ENCODE measurements around the gene CYP21A2.
"Not testable (repeated sequence)": the region's sequence is repeated elsewhere in the genome, so short reads cannot be mapped to it uniquely, and the experiment has no call there.

The CYP21A2 gene

GRCh38 chr6:32013738-32014137 lies 24.5 kb upstream of the CYP21A2 start:
- POLR2A ChIA-PET (ENCODE audit: low non-redundant PET); H3K27ac ChIP-seq; DNase-seq (ENCODE audit: low spot score); CTCF ChIA-PET: not testable (repeated sequence)

- H3K27ac ChIP-seq; POLR2A ChIA-PET (ENCODE audit: low non-redundant PET); CTCF ChIA-PET; DNase-seq (ENCODE audit: low spot score): not testable (repeated sequence)
Observed at GRCh38 chr6:32014547-32014946, 23.7 kb upstream of the CYP21A2 start, which contains the start of gene C4B. Gene C4B, plus strand, starts transcription at chr6:32014795. Its CDS starts 51 bp downstream, at chr6:32014846.

GRCh38 chr6:32022100-32022499 lies 16.1 kb upstream of the CYP21A2 start:
- H3K27ac ChIP-seq; CTCF ChIA-PET; DNase-seq (ENCODE audit: low spot score); POLR2A ChIA-PET (ENCODE audit: low non-redundant PET): not testable (repeated sequence)

- POLR2A ChIA-PET (ENCODE audit: low non-redundant PET); CTCF ChIA-PET; DNase-seq (ENCODE audit: low spot score); H3K27ac ChIP-seq: not testable (repeated sequence)
Observed at GRCh38 chr6:32028631-32029030, 9.6 kb upstream of the CYP21A2 start.

GRCh38 chr6:32029553-32029952 lies 8.7 kb upstream of the CYP21A2 start:
- H3K27ac ChIP-seq; POLR2A ChIA-PET (ENCODE audit: low non-redundant PET); CTCF ChIA-PET; DNase-seq (ENCODE audit: low spot score): not testable (repeated sequence)

- CTCF ChIA-PET; DNase-seq (ENCODE audit: low spot score); H3K27ac ChIP-seq; POLR2A ChIA-PET (ENCODE audit: low non-redundant PET): not testable (repeated sequence)
Observed at GRCh38 chr6:32035283-32036013, 2.8 kb upstream of the CYP21A2 start.

GRCh38 chr6:32037136-32037535 lies 1.1 kb upstream of the CYP21A2 start:
- CTCF ChIA-PET: interaction anchor here (0.8 kb wide), 1 partner anchor 82 kb away, joined by 3 read pairs; no protein-coding TSS in a partner anchor
- POLR2A ChIA-PET (ENCODE audit: low non-redundant PET); H3K27ac ChIP-seq; DNase-seq (ENCODE audit: low spot score): not testable (repeated sequence)

GRCh38 chr6:32038878-32039277 lies 663 bp downstream of the CYP21A2 start:
- CTCF ChIA-PET: interaction anchor here (1.0 kb wide), 1 partner anchor 9 kb away, joined by 3 read pairs; no protein-coding TSS in a partner anchor
- H3K27ac ChIP-seq; POLR2A ChIA-PET (ENCODE audit: low non-redundant PET); DNase-seq (ENCODE audit: low spot score): not testable (repeated sequence)

- CTCF ChIA-PET: interaction anchor here (1.0 kb wide), 1 partner anchor 8 kb away, joined by 3 read pairs; no protein-coding TSS in a partner anchor
- POLR2A ChIA-PET (ENCODE audit: low non-redundant PET); H3K27ac ChIP-seq; DNase-seq (ENCODE audit: low spot score): not testable (repeated sequence)
Observed at GRCh38 chr6:32039321-32040274, 1.4 kb downstream of the CYP21A2 start.

- H3K27ac ChIP-seq; POLR2A ChIA-PET (ENCODE audit: low non-redundant PET); CTCF ChIA-PET; DNase-seq (ENCODE audit: low spot score): not testable (repeated sequence)
Observed at GRCh38 chr6:32040299-32041049, 2.3 kb downstream of the CYP21A2 start.

GRCh38 chr6:32041050-32041321 lies 2.8 kb downstream of the CYP21A2 start:
- DNase-seq (ENCODE audit: low spot score); CTCF ChIA-PET; POLR2A ChIA-PET (ENCODE audit: low non-redundant PET); H3K27ac ChIP-seq: not testable (repeated sequence)

GRCh38 chr6:32041385-32041784 lies 3.2 kb downstream of the CYP21A2 start:
- H3K27ac ChIP-seq; CTCF ChIA-PET; POLR2A ChIA-PET (ENCODE audit: low non-redundant PET); DNase-seq (ENCODE audit: low spot score): not testable (repeated sequence)

GRCh38 chr6:32042276-32042675 lies 4.1 kb downstream of the CYP21A2 start:
- H3K27ac ChIP-seq; POLR2A ChIA-PET (ENCODE audit: low non-redundant PET); DNase-seq (ENCODE audit: low spot score); CTCF ChIA-PET: not testable (repeated sequence)

- POLR2A ChIA-PET (ENCODE audit: low non-redundant PET); DNase-seq (ENCODE audit: low spot score); CTCF ChIA-PET; H3K27ac ChIP-seq: not testable (repeated sequence)
Observed at GRCh38 chr6:32043589-32044380, 5.6 kb downstream of the CYP21A2 start.

- H3K27ac ChIP-seq; POLR2A ChIA-PET (ENCODE audit: low non-redundant PET); CTCF ChIA-PET; DNase-seq (ENCODE audit: low spot score): not testable (repeated sequence)
Observed at GRCh38 chr6:32044916-32045315, 6.7 kb downstream of the CYP21A2 start.

All from RWPE1 (cell line).